GM19240 (cell line): Measurements from ENCODE around the gene CSF3R.
A peak's percentile ranks its signal among the peaks of the same experiment; 100 is the strongest.

Source experiments
- DNase-seq: peaks from one replicate; pipeline ENCODE4 v3.0.0; 2011; ENCODE audit warnings: low spot score; ENCODE audit not compliant: insufficient read length

Gene CSF3R

DNA sequence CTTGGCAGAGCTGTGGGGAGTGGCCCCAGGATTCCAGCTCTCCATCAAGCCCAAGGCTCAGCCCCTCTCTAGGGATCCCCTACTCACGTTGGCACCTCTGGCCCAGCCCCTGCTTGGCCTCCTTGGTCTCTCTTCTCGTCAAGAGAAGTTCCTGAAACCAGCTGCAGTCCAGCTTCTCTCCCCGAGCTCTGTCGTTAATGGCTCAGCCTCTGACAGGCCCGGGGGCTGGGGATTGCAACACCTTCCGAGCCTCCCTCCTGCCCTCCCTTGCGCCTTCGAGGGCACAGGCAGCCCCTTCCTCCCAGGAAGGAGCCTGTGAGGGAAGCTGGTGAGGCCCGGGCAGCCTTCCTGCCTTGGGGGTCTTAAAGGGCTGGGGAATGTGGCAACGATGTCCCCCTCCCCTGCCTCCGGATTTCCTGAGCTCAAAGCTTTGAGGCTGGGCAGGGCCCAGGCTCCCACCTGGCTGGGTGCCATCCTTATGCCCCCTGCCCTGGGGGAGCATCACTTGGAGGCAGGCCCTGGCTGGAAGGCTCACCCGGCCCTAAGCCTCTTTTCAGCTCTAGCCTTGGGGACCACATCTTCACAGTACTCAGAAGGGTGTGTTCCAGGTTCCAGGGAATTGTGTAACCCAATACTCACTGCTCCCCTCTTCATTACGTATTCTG is at the start of gene CSF3R:
TSS of gene CSF3R (minus strand) at position 190 of the 665 bp plus-strand sequence. CDS start 3,417 bp downstream, outside the sequence.
- no peak for DNase-seq

DNA sequence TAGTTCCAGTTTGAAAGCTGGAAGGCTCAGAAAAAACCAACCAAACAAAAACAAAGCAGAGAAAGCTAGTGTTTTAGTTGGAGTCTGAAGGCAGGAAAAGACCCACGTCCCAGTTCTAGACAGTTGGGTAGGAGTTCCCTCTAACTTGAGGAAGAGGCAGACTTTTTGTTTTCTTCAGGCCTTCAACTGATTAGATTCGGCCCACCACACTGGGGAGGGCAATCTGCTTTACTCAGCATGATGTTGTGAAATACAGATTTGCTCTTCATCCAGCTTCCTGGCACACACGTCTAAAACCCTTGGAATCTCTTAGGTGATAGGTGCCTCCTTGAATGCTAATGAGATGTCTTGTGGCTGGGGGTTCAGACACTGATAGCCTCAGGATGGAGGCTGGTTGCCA is 49.1 kb upstream of the CSF3R start:
- no peak for DNase-seq

DNA sequence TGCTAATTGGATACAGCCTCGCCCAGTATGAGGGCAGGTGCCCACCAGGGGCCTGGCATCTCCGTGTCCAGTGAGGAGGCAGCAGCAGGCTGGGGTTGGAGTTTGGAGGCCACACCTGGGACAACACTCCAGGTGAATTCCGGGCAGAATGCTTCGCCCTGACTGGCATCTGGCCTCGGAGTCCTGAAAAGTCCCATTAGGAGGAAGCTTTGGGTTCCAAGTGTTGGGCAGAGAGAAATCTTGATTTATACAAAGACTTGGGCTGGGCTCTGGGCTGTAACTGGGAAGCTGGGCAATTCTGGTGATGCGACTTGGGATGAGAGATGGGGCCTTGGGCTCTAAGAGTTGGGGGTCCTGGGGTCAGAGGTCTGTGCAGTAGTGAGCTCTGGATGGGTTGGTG is 48.1 kb upstream of the CSF3R start:
- DNase-seq: no peak

DNA sequence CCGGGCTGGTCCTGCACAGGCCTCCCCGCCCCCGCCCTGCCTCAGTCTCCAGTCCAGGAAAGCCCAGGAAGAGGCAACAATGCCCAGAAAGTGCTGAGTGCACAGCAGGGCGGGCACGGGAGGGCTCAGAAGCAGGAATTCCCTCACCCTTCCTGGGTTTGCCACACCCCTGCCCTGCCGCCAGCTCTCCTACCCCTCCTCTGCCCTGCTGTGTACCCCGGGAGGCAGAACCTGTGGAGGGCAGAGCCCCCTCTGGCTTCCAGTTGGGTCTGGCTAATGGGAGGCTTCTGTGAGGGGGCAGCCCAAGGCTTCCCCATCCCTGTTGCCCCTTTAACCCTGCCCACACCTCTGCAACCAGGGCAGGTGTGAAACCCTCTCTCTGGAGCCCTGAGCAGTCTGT is 47.5 kb upstream of the CSF3R start:
- DNase-seq: no peak

DNA sequence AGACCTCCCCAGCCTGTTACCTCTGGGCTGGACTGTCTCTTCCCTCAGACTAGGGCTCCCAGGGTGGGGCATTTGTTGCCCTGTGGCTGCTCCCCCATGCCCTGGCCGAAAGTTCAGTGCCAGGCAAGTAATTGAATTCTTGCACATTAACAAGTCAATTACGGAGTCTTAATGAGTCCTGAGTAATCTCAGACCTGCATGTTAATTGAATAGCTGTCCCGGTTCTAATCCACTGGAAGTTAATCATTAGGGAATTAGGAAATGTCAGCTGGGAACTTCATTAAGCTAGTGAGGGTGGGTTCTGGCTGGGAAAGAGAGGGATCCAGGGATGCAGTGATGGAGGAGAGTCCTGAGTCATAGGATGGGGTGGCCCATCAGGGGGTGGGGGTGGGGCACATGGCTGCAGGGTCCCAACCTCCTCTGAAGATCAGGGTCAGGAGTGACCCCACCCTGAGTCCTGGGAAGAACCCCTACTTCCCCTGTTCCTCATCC is 47.1 kb upstream of the CSF3R start:
- DNase-seq: no peak

DNA sequence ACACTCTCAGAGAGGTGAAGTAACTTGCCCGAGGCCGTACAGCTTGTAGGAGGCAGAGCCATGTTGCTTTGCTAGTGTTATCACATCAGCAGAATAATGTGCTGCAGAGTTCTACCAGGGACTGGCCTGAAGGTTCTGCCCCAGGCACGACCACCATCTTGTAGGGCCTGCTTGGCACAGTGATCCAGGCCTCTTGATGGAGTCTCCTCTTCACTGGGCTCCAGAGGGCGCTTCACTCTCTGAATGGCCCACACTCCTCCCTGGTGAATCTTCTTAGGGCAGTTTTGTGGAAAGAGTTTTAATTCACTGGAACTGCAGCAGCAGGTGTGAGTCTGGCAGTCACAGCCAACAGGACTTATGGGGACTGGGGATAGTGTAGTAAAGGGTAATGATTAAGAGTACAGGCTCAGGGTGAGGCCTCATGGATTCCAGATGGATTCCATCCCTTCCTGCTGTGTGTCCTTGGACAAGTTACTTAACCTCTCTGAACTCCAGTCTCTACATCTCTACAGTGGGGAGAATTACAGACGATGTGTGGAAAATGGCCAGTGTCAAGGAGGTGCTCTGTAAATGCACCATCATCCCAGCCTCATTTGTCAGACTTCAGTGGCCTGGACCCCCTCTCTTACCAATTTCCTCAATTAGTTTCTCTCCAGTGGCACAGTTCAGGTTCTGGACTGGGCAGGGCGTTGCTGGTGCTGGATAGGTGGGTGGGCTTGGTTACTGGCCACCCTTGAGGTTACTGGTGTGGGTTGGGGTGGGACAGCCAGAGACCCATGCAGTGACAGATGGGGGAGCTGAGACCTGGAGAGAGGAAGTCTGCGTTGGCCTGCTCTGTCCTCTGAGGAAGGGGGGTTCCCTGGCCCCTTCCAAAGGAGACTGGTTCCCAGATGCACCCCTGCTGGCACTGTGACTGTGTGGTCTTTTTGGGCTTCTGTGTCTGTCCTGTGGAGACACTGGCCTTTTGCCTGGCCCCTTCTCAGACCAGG is 45.9 kb upstream of the CSF3R start:
- DNase-seq: no peak

DNA sequence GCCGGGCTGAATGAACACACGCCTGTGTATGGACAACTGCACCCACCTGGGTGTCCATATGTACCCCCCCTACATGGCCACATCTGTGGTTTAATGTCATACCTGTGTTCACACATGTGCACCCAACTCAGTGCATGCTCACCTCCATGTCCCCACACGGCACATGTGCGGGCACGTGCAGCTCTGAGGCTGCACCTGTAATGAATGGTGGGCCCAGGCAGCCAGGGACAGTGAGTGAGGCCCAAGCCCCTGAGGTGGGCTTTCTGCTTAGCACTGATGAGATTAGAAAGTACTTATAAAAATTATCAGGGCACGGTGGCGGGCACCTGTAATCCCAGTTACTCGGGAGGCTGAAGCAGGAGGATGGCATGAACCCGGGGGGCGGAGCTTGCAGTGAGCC is 42.5 kb upstream of the CSF3R start:
- DNase-seq: no peak

DNA sequence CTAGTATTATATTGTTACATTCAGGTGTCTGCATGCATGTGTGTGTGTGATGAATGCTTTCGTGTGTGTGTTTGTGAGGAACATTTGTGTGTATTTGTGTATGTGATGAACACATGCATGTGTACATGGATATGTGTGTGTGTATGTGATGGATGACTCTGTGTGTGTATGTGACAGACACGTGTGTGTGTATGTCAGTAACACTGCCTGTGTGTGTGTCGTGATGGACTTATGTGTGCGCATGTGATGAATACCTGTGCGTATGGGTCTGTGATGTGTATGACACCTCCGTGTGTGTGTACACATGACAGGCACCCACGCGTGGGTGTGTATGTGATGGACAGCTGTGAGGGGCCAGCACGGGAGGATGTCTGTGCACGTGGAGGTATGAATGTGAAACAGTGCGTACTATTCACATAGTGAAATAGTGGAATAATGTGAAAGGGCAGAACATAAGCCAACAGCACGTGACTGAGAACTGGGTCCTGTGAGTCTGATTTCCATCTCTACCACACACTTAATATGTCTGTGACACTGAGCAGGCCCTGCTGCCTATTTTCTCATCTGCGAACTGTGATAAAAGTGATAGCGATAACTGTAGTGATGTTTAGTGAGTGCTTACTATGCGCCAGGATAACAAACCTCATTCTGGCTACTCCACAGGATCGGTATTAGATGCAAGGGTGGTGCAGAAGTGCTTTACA is 41.8 kb upstream of the CSF3R start:
- no peak for DNase-seq

DNA sequence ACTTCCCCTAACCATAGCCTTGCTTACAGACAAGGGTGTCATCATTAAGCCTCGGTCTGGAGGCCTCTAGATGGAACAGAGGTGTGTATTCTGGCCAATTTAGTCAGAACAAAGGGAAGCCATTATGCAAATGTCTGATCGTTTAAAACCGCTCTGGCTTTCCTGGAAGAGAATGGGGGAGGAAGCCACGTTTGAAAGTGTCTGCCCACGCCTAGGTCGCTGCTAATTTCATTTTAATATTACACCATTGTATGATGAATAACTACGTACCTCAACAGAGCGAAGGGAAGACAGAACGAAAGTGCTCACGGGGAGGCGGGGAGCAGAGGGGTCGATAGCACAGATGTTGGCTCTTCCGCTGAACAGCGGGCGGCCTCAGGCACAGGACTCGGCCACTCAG is 41.1 kb upstream of the CSF3R start:
- no peak for DNase-seq

DNA sequence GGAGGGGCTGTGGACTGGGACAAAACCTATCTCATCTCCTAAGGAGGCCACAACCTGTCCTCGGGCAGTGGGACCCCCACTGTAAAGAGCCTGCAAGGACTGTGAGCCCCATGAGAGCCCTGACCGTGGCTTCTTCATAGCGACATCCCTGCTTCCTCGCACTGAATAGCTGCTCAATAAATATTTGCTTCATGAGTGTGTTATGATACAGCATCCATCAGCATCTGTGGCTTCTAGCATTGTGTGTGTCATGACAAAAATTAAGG is 40.5 kb upstream of the CSF3R start:
- no peak for DNase-seq

DNA sequence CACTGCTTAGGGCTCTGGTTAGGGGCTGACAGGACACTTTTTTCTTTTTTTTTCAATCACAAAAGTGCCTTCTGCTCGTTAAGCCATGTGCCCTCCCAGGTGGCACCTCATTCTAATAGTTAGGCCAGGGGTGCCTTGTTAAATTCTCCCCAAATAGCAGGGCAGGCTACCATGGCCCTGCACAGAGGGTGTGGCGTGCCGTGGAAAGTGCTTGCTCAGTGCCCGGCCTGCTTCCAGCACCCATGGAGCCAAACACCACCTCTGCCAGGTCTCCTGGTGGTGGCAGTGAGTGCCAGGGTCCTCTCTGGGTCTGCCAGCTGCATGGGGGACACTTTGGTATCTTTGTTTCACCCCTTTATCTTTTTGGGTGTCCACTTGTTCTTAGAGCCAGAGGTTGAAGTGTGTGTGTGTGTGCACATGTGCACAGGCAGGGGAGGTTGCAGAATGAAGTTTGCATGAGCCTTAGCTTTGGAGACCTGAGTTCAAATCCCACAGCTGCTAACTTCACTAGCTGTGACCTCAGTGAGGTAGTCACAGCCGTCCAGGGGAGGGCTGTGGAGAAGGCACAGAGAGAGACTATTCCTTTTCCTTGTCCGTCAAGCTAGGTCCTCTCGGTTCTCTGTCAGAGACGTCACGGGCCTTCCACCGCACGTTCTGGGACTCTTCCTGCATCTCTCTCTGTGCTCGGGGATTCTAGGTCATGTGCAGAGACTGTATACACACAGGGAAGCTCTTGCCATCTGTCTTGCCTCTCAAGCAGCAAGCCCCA is 39.9 kb upstream of the CSF3R start:
- no peak for DNase-seq

DNA sequence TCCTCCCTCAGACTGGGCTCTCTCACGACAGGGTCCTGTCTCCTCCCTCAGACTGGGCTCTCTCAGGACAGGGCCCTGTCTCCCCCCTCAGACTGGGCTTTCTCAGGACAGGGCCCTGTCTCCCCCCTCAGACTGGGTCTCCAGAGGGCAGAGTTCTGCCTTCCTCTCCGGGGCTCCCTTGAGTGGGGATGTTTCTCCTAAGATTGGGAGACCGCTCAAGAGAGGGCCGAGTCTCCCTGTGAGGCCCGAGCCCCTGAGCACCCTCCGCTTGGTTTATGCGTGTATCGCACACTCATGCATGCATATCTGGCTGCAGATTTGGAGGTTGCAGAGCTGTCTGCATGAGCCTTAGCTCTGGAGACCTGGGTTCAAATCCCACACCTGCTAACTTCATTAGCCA is 39.3 kb upstream of the CSF3R start:
- no peak for DNase-seq

DNA sequence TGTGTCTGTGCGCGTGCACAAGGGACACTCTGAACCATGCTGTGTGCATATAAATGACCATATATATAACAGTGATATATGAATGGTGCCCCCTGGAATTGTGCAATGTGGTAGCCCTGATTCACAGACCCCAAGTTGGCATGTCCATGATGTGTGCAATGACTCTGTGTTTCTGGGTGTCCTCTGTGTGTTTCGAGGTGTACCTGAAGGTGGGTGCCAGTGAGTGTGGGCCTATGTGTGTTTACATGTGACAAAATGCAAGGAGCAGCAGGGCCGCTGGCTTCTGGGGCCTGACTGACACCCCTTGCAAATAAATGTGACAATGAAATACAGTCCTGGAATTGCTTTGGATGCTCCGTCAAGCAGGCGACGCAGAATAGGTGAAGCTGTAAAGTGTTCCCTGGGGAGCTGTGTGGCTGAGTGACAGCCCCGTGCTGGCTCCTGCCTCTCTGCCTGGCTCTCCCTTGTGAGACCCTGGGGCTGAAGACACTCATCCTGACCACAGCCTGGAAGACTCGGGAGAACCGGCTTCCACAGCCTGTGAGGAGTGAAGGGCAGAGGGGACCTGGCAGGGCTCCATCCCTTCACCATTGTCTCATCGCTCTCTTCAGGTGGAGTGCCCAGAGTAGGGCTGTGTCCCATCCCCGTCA is 38.2 kb upstream of the CSF3R start:
- DNase-seq: no peak

DNA sequence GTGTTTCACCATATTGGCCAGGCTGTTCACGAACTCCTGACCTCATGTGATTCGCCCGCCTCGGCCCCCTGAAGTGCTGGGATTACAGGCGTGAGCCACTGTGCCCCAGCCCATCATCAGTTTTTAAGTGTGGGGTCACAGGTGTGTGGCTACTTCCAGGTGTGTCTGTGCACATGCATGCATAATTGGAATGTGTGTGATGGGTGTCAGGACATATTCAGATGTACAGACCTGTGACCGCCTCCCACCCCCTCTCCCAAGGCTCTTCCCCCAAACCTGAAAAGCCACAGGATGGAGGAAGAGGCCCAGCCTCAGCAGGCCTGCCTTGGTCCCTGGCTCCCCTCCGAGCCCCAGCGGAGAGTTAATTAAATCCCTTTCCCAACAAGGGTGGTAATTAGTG is 37.3 kb upstream of the CSF3R start:
- no peak for DNase-seq

DNA sequence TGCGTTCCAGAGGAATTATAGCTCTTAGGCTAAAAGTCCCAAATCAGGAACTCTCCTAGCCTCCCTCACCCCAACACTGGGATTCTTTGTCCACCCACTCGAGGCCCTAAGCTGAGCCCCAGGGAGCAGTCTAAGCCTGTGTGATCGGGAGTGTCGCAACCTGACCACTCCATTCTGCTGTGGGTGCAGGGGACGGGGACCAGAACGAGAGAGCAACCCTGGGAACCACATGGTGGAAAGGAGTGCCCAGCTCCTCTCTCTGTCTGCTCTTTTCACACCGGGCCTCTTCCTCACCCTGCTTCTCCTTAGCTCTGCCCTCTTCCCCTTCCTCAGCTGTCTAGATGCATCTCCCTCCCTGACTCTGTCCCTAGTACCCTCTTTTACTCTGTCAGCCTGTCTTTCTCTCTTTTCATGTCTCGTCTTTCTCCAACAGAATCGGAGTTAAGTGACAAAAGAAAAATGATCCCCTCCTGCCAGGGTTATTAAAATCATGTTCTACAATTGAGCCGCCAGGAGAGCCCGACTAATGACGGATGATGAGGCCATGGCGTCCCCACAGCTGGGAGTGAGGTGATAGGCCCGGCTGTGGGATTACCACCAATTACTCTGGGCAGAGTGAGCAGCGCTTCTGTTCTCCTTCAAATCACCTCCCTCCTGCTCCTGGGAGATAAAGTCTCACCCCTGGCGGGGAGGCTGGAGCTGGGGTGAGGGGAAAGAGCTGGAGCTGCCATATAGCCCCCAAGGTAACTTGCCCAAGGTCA is 34.5 kb upstream of the CSF3R start:
- no peak for DNase-seq

DNA sequence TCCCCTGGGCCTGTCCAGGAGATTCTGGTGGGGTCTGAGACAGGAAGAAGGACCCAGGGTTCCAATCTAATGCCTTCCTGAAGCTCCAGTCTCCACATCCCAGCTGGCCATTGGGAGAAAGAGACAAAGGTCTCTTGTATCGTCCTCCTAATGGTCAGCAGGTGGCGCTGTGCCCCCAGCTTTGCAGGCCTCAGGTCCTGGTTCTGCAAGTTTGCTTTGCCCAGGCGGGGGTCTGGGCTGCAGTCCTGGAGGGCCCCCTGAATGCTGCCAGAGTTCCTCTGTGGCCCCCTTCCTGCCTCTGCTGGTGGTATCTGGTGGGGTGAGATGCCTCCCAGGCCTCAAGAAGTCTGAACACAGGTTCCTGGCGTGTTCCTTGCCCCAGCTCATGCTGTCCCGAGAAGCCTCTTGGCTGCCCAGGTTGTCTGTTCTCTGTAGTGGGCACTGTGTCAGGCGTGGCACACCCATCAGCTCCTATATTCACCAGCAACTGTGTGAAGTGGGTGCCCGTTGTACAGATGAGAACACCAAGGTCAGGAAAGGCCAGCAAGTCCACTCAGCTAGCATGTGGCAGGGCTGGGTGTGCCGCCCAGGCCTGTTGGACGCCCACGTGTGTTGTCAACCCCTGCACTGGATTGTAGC is 33.8 kb upstream of the CSF3R start:
- DNase-seq: peak; percentile 43

DNA sequence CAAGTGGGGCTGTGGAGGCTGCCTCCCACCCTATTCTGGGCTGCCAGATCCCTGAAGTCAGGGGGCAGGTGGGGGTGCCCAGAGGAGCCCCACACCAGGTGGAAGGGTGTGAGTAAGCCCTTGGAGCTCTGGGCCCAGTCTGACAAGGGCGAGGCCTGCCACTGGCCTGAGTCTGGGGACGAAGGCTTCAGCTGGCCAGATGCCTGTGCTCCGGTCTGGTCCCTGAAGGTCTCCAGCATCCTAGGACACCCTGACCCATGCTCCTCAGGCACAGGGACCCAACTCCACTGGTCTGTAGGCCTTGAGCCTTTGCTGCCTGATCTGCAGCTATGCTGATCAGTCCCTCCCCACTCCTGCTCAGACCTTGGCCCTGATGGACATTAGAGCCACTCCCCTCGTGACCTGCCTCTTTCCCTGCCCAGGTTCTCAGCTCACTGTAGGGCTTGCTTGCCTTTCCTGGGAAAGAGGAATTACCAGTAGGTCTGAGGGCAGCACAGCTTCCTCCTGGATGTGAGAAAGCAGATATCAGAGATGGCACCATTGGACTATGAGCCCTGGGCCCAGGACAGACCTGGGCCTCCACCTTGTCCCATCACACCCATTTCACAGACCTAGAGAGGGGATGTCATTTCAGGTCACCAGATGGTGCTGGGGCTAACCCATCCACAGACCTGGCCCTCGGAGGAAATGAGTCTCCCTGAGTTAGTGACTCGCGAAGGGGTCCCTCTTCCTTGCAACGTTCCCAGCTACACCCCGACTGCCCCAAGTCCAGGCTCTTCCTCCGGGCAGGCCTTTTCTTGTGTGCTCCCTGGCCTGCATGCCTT is 32.8 kb upstream of the CSF3R start:
- DNase-seq: no peak

DNA sequence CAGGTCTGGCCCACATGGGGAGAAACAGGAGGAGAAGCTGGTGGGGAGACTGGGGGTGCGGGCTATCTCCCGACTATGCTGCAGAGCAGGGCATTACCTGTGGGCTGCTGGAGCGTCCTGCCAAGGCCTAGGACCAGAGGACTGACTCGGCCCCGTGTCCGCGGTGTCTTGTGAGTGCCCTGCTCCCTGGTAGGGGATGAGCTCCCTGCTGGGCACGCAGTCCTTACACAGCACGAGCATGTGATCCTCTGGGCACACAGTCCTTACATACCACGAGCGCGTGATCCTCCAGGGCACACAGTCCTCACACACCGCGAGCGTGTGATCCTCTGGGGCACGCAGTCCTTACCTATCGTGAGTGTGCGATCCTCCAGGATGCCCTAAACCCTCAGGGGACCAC is 31.8 kb upstream of the CSF3R start:
- no peak for DNase-seq
